Fibroblast of mammary gland (primary cell): ENCODE results near the gene CLK2.
"Not testable (repeated sequence)": the region's sequence is repeated elsewhere in the genome, so short reads cannot be mapped to it uniquely, and the experiment has no call there.

ENCODE experiments used
- DNase-seq: peaks from one replicate; pipeline ENCODE4 v3.0.0-alpha.2; 2010; ENCODE audit warnings: low read depth
- H3K4me3 ChIP-seq: 2 replicates; pipeline ENCODE4 v1.5.1; 2011; ENCODE audit warnings: low read depth, mild to moderate bottlenecking, low read length, moderate library complexity; ENCODE audit not compliant: control insufficient read depth
- TF ChIP-seq, protein P1 (sequence below): conservative IDR thresholded peaks from 2 replicates; pipeline ENCODE4 v1.5.1; 2011; ENCODE audit warnings: low read depth, low read length, inconsistent platforms; ENCODE audit not compliant: control insufficient read depth, insufficient read depth

Gene CLK2

GRCh38 chr1:155228096-155228427 is 45.2 kb downstream of the CLK2 start:
- TF ChIP-seq, protein P1, sequence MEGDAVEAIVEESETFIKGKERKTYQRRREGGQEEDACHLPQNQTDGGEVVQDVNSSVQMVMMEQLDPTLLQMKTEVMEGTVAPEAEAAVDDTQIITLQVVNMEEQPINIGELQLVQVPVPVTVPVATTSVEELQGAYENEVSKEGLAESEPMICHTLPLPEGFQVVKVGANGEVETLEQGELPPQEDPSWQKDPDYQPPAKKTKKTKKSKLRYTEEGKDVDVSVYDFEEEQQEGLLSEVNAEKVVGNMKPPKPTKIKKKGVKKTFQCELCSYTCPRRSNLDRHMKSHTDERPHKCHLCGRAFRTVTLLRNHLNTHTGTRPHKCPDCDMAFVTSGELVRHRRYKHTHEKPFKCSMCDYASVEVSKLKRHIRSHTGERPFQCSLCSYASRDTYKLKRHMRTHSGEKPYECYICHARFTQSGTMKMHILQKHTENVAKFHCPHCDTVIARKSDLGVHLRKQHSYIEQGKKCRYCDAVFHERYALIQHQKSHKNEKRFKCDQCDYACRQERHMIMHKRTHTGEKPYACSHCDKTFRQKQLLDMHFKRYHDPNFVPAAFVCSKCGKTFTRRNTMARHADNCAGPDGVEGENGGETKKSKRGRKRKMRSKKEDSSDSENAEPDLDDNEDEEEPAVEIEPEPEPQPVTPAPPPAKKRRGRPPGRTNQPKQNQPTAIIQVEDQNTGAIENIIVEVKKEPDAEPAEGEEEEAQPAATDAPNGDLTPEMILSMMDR, result no peak
- DNase-seq, result no peak
- peak overlapping the region; percentile 45 for H3K4me3 ChIP-seq

GRCh38 chr1:155227261-155228095 is 45.8 kb downstream of the CLK2 start:
- peak overlapping the region; percentile 83 for H3K4me3 ChIP-seq
- TF ChIP-seq, protein P1, result no peak
- peak; percentile 98 for DNase-seq

GRCh38 chr1:155226910-155227260 is 46.4 kb downstream of the CLK2 start:
- TF ChIP-seq, protein P1, result no peak
- peak overlapping the region; percentile 83 for H3K4me3 ChIP-seq
- peak; percentile 38 for DNase-seq

DNA sequence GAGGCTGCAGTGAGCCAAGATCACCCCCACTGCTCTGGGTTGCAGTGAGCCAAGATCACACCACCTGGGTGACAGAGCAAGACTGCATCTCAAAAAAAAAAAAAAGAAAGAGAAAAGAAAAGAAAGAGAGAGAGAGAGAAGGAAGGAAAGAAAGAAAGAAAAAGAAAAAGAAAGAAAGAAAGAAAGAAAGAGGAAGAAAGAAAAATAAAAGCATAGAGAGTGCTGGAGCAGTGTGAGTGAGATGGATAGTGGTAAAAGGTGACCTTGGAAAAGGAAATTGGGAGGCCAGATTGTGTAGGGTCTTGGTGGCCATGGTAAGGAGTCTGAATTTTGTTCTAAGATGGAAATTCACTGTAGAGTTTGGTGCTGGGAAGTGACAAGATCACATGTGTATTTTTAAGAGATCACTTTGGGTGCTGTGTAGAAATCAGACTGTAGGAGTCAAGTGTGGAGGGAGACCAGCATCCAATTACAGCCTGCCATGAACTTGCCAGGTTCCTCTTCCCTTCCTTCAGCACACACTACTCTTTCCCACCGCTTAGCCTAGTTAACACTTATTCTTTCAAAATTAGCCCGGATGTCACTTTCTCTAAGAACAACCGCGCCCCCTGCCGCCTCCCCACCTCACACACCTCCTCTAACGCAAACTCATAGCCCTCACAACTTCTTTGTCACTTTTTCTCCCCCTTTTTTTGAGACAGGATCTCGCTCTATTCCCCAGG is 47.0 kb downstream of the CLK2 start:
- peak; percentile 66 for DNase-seq
- H3K4me3 ChIP-seq, result peak overlapping the region; percentile 83
- TF ChIP-seq, protein P1, result peak; percentile 43

DNA sequence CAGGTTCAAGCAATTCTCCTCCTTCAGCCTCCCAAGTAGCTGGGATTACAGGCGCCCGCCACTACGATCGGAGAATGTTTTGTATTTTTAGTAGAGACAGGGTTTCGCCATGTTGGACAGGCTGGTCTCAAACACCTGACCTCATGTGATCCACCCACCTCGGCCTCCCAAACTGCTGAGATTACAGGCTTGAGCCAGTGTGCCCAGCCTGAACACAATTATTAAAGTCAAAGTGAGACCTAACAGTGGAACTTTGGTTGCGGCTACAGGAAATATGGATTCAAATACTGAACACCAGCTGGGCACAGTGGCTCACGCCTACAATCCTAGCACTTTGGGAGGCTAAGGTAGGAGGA is 47.9 kb downstream of the CLK2 start:
- not testable (repeated sequence) for H3K4me3 ChIP-seq, DNase-seq

DNA sequence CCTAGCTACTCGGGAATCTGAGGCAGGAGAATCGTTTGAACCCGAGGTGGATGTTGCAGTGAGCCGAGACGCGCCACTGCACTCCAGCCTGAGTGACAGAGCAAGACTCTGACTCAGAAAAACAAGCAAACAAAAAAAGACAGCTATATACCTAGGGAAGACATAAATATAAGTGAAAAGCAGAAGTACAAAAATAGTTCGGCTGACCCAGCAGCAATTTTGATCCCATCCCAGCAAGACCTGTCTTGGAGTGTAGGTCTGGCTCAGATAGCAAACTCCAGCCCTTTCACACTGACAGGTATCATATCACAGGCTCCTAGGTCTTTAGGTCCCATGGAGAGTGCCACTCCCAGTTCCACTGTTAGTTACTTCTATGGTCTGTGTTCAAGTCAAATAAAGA is 50.3 kb downstream of the CLK2 start:
- no peak overlapping the region for H3K4me3 ChIP-seq
- TF ChIP-seq, protein P1, result no peak
- DNase-seq, result no peak

- DNase-seq, H3K4me3 ChIP-seq: not testable (repeated sequence)
These were observed 52.9 kb downstream of the CLK2 start for GRCh38 chr1:155220211-155220965.
